Erythroblast (primary cell): ENCODE data around the gene F2RL2.

Experiments
- GATA1 ChIP-seq: IDR thresholded peaks from 2 replicates; pipeline ENCODE4 v1.6.1; 2011; ENCODE audit warnings: low read depth, mild to moderate bottlenecking, control low read depth, low read length, moderate library complexity
- POLR2A ChIP-seq: IDR thresholded peaks from 2 replicates; pipeline ENCODE4 v1.6.1; 2011; ENCODE audit warnings: mild to moderate bottlenecking, low read length

DNA sequence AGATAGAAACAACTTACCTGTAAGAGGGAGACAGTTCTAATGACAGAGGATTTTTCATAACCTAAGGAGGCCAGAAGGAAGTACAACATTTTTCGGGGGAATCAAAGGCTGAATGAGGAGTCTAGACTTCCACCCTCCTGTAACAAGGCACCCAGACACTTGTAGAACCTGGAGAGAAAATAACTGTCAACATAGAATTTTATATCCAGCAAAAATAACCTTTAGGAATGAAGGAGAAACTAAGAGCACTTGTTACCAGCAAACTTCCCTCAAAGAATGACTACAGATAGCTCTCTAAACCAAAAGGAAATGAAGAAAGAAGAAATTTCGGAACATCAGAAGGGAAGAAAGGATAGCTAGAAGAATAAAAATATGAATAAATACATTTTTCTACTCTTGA, 25.9 kb upstream of the F2RL2 start:
- TF ChIP-seq POLR2A (no peak), GATA1 (no peak)
